ENCODE results near the gene FCGR1A. TPM values are rescaled to one million over a fixed set of nuclear protein-coding genes. Genes with fewer than 3 reads are reported as not detected.
"Not testable (repeated sequence)": the region's sequence is repeated elsewhere in the genome, so short reads cannot be mapped to it uniquely, and the experiment has no call there.

Gene FCGR1A
- polyA plus RNA-seq, 1 of the 3 experiments (the other 2 are of a cell fraction): not detected

GRCh38 chr1:149746463-149747356, 35.8 kb upstream of the FCGR1A start:
- H3K4me3 ChIP-seq (ENCODE audit: low read depth in 2 of 2, low read length in 1 of 2); POLR2A ChIA-PET; H3K4me2 ChIP-seq; H3K79me2 ChIP-seq (ENCODE audit: insufficient read depth); H4K20me1 ChIP-seq (ENCODE audit: insufficient read depth); H3K27ac ChIP-seq (ENCODE audit: low read depth in 2 of 2, low read length in 1 of 2); DNase-seq; H3K4me1 ChIP-seq (ENCODE audit: control insufficient read depth in 1 of 2, insufficient read depth in 2 of 2, low read depth in 1 of 2, low read length in 1 of 2); H3K9ac ChIP-seq; H3K9me3 ChIP-seq; H2AFZ ChIP-seq (ENCODE audit: low read depth); H3K27me3 ChIP-seq (ENCODE audit: insufficient read depth); H3K9me2 ChIP-seq; H3K36me3 ChIP-seq (replicated peaks in 1 of 2; ENCODE audit: control insufficient read depth in 1 of 2, insufficient read depth in 2 of 2, low read length in 1 of 2); CTCF ChIA-PET; H3F3A ChIP-seq (replicated peaks; ENCODE audit: insufficient read depth): not testable (repeated sequence)
- WGBS (ENCODE audit: low lambda C conversion rate): 54% methylated on average over 14 of the region's 41 CpGs

GRCh38 chr1:149747359-149748143, 34.9 kb upstream of the FCGR1A start:
- H3K9ac ChIP-seq; H3K36me3 ChIP-seq (replicated peaks in 1 of 2; ENCODE audit: control insufficient read depth in 1 of 2, insufficient read depth in 2 of 2, low read length in 1 of 2); H3K27ac ChIP-seq (ENCODE audit: low read depth in 2 of 2, low read length in 1 of 2); DNase-seq; H3K79me2 ChIP-seq (ENCODE audit: insufficient read depth); H3K9me3 ChIP-seq; H4K20me1 ChIP-seq (ENCODE audit: insufficient read depth); H3K27me3 ChIP-seq (ENCODE audit: insufficient read depth); H2AFZ ChIP-seq (ENCODE audit: low read depth); H3F3A ChIP-seq (replicated peaks; ENCODE audit: insufficient read depth); POLR2A ChIA-PET; CTCF ChIA-PET; H3K4me1 ChIP-seq (ENCODE audit: control insufficient read depth in 1 of 2, insufficient read depth in 2 of 2, low read depth in 1 of 2, low read length in 1 of 2); H3K9me2 ChIP-seq; H3K4me3 ChIP-seq (ENCODE audit: low read depth in 2 of 2, low read length in 1 of 2); H3K4me2 ChIP-seq: not testable (repeated sequence)
- WGBS (ENCODE audit: low lambda C conversion rate): 38% methylated on average over 16 of the region's 40 CpGs

GRCh38 chr1:149748144-149748500, 34.4 kb upstream of the FCGR1A start:
- H3K9ac ChIP-seq; H3K4me2 ChIP-seq; H3K27ac ChIP-seq (ENCODE audit: low read depth in 2 of 2, low read length in 1 of 2); H3K4me3 ChIP-seq (ENCODE audit: low read depth in 2 of 2, low read length in 1 of 2); H3K27me3 ChIP-seq (ENCODE audit: insufficient read depth); H3K9me3 ChIP-seq; CTCF ChIA-PET; H3K79me2 ChIP-seq (ENCODE audit: insufficient read depth); H3F3A ChIP-seq (replicated peaks; ENCODE audit: insufficient read depth); H3K9me2 ChIP-seq; H2AFZ ChIP-seq (ENCODE audit: low read depth); DNase-seq; POLR2A ChIA-PET; H3K36me3 ChIP-seq (replicated peaks in 1 of 2; ENCODE audit: control insufficient read depth in 1 of 2, insufficient read depth in 2 of 2, low read length in 1 of 2); H4K20me1 ChIP-seq (ENCODE audit: insufficient read depth); H3K4me1 ChIP-seq (ENCODE audit: control insufficient read depth in 1 of 2, insufficient read depth in 2 of 2, low read depth in 1 of 2, low read length in 1 of 2): not testable (repeated sequence)
- WGBS (ENCODE audit: low lambda C conversion rate): 61% methylated on average over 7 of the region's 8 CpGs

GRCh38 chr1:149750562-149750961, 31.9 kb upstream of the FCGR1A start:
- H3K9ac ChIP-seq; CTCF ChIA-PET; H3K27ac ChIP-seq (ENCODE audit: low read depth in 2 of 2, low read length in 1 of 2); DNase-seq; H3K9me3 ChIP-seq; H4K20me1 ChIP-seq (ENCODE audit: insufficient read depth); H3K4me1 ChIP-seq (ENCODE audit: control insufficient read depth in 1 of 2, insufficient read depth in 2 of 2, low read depth in 1 of 2, low read length in 1 of 2); H3K4me2 ChIP-seq; H3K36me3 ChIP-seq (replicated peaks in 1 of 2; ENCODE audit: control insufficient read depth in 1 of 2, insufficient read depth in 2 of 2, low read length in 1 of 2); H3K79me2 ChIP-seq (ENCODE audit: insufficient read depth); H3F3A ChIP-seq (replicated peaks; ENCODE audit: insufficient read depth); H2AFZ ChIP-seq (ENCODE audit: low read depth); H3K9me2 ChIP-seq; H3K27me3 ChIP-seq (ENCODE audit: insufficient read depth); H3K4me3 ChIP-seq (ENCODE audit: low read depth in 2 of 2, low read length in 1 of 2); POLR2A ChIA-PET: not testable (repeated sequence)
- 6% methylated on average over 2 of the region's 2 CpGs for WGBS (ENCODE audit: low lambda C conversion rate)

GRCh38 chr1:149752186-149752585, 30.3 kb upstream of the FCGR1A start:
- H3K27me3 ChIP-seq (ENCODE audit: insufficient read depth); H3K4me3 ChIP-seq (ENCODE audit: low read depth in 2 of 2, low read length in 1 of 2); H3K27ac ChIP-seq (ENCODE audit: low read depth in 2 of 2, low read length in 1 of 2); H3K4me2 ChIP-seq; POLR2A ChIA-PET; H3F3A ChIP-seq (replicated peaks; ENCODE audit: insufficient read depth); H3K9me3 ChIP-seq; H3K4me1 ChIP-seq (ENCODE audit: control insufficient read depth in 1 of 2, insufficient read depth in 2 of 2, low read depth in 1 of 2, low read length in 1 of 2); H3K9ac ChIP-seq; H3K79me2 ChIP-seq (ENCODE audit: insufficient read depth); H3K36me3 ChIP-seq (replicated peaks in 1 of 2; ENCODE audit: control insufficient read depth in 1 of 2, insufficient read depth in 2 of 2, low read length in 1 of 2); H3K9me2 ChIP-seq; CTCF ChIA-PET; H4K20me1 ChIP-seq (ENCODE audit: insufficient read depth); H2AFZ ChIP-seq (ENCODE audit: low read depth); DNase-seq: not testable (repeated sequence)
- 20% methylated on average over 1 of the region's 1 CpG for WGBS (ENCODE audit: low lambda C conversion rate)

- H4K20me1 ChIP-seq (ENCODE audit: insufficient read depth); H3K9ac ChIP-seq; H2AFZ ChIP-seq (ENCODE audit: low read depth); POLR2A ChIA-PET; CTCF ChIA-PET; H3F3A ChIP-seq (replicated peaks; ENCODE audit: insufficient read depth); H3K9me2 ChIP-seq; H3K4me1 ChIP-seq (ENCODE audit: control insufficient read depth in 1 of 2, insufficient read depth in 2 of 2, low read depth in 1 of 2, low read length in 1 of 2); H3K9me3 ChIP-seq; H3K27me3 ChIP-seq (ENCODE audit: insufficient read depth); H3K36me3 ChIP-seq (replicated peaks in 1 of 2; ENCODE audit: control insufficient read depth in 1 of 2, insufficient read depth in 2 of 2, low read length in 1 of 2); H3K4me2 ChIP-seq; H3K79me2 ChIP-seq (ENCODE audit: insufficient read depth); H3K4me3 ChIP-seq (ENCODE audit: low read depth in 2 of 2, low read length in 1 of 2); H3K27ac ChIP-seq (ENCODE audit: low read depth in 2 of 2, low read length in 1 of 2); DNase-seq: not testable (repeated sequence)
- 0% methylated on average over 1 of the region's 2 CpGs for WGBS (ENCODE audit: low lambda C conversion rate)
Measured at GRCh38 chr1:149753466-149753865, 29.0 kb upstream of the FCGR1A start.
